Panc1 (cell line): ENCODE results near the gene TMEM108.

Experiments used
- CTCF ChIP-seq: fragments of 450-650 bp; IDR thresholded peaks from 2 replicates; pipeline ENCODE4 v1.5.1; 2017; ENCODE audit warnings: mild to moderate bottlenecking
- SIN3A ChIP-seq: IDR thresholded peaks from 2 replicates; pipeline ENCODE4 v1.6.1; 2012; ENCODE audit warnings: low read depth, mild to moderate bottlenecking, low read length, moderate library complexity, borderline replicate concordance; ENCODE audit not compliant: insufficient read depth

- no peak for TF ChIP-seq CTCF
- no peak for TF ChIP-seq SIN3A
Observed at GRCh38 chr3:132995971-132996370, 42.2 kb upstream of the TMEM108 start.
